Measurements from ENCODE around the gene CMTM2. TPM values are rescaled to one million over a fixed set of nuclear protein-coding genes. Genes with fewer than 3 reads are reported as not detected.
"Not testable (repeated sequence)": the region's sequence is repeated elsewhere in the genome, so short reads cannot be mapped to it uniquely, and the experiment has no call there.

CMTM2 gene
- total and polyA plus RNA-seq, 2 experiments from 2014 or later, result 0.60 TPM; not detected in 1

DNA sequence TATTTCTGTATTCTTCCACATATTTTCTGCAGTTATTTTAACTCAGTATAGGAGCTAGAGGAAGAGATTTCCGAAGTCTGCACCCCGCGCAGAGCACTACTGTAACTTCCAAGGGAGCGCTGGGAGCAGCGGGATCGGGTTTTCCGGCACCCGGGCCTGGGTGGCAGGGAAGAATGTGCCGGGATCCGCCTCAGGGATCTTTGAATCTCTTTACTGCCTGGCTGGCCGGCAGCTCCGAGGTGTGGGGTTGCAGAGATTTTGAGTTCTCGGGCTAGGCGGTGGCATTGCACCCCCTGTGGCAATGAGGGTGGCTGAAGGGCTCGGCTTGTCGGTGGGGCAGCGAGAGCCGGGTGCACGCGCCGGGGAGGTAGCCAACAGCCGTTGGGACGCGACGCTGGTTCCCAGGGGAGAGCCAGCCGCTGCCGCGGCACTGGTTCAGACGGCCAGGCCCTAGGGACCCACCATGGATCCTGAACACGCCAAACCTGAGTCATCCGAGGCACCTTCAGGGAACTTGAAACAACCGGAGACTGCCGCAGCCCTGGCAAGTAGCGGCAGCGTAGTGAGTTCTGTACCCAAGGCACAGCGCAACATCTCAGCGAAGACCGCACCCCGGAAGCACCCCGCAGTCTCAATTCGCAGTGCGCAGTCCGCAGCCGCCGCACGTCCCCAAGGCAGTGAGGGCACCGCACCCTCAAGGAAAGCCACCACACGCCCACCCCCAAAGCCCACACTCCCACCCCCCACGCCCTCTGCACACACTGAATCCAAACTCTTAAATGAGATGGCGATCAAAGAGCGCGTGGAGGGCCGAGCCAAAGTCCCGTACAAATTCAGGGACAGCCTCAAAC is 13.0 kb upstream of the CMTM2 start, which contains the start of gene CMTM1:
Gene CMTM1, plus strand, starts transcription at position 389 of the 851 bp plus-strand sequence. Its CDS starts 75 bp downstream, at position 464.
- no peak within 1 kb of the TSS for H2AFZ ChIP-seq
- 97% methylated on average over 52 of the region's 54 CpGs for WGBS (ENCODE audit: low lambda C conversion rate, missing lambda C conversion rate)
- no peaks in the 10 kb centered on the region for H4K20me1 ChIP-seq (ENCODE audit: insufficient read depth, poor library complexity, severe bottlenecking)
- peaks cover 7% of the 10 kb centered on the region for H3K4me1 ChIP-seq (ENCODE audit: insufficient read depth)
- H3K27ac ChIP-seq, result no peak within 1 kb of the TSS
- H3K4me3 ChIP-seq, result no peak within 1 kb of the TSS
- H3K4me2 ChIP-seq, result no peak within 1 kb of the TSS
- H3K27me3 ChIP-seq, result no peaks in the 10 kb centered on the region
- H3K9me3 ChIP-seq (ENCODE audit: low read depth), result no peaks in the 10 kb centered on the region
- no peak for DNase-seq (ENCODE audit: low spot score)
- no peak for TF ChIP-seq EZH2phosphoT487 (IDR thresholded peaks at IDR 0.05; ENCODE audit: low read depth, severe bottlenecking, unreplicated experiment)
- no peak for TF ChIP-seq EZH2 (IDR thresholded peaks at IDR 0.05; ENCODE audit: borderline replicate concordance)
- TF ChIP-seq, protein P1, sequence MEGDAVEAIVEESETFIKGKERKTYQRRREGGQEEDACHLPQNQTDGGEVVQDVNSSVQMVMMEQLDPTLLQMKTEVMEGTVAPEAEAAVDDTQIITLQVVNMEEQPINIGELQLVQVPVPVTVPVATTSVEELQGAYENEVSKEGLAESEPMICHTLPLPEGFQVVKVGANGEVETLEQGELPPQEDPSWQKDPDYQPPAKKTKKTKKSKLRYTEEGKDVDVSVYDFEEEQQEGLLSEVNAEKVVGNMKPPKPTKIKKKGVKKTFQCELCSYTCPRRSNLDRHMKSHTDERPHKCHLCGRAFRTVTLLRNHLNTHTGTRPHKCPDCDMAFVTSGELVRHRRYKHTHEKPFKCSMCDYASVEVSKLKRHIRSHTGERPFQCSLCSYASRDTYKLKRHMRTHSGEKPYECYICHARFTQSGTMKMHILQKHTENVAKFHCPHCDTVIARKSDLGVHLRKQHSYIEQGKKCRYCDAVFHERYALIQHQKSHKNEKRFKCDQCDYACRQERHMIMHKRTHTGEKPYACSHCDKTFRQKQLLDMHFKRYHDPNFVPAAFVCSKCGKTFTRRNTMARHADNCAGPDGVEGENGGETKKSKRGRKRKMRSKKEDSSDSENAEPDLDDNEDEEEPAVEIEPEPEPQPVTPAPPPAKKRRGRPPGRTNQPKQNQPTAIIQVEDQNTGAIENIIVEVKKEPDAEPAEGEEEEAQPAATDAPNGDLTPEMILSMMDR (IDR thresholded peaks at IDR 0.05; ENCODE audit: poor library complexity), result no peak
- no peaks in the 10 kb centered on the region for H3K79me2 ChIP-seq
- no peaks in the 10 kb centered on the region for H3K9me2 ChIP-seq (replicated peaks; ENCODE audit: insufficient read depth)
- H3K36me3 ChIP-seq (replicated peaks; ENCODE audit: insufficient read depth, low read depth), result no peaks in the 10 kb centered on the region

DNA sequence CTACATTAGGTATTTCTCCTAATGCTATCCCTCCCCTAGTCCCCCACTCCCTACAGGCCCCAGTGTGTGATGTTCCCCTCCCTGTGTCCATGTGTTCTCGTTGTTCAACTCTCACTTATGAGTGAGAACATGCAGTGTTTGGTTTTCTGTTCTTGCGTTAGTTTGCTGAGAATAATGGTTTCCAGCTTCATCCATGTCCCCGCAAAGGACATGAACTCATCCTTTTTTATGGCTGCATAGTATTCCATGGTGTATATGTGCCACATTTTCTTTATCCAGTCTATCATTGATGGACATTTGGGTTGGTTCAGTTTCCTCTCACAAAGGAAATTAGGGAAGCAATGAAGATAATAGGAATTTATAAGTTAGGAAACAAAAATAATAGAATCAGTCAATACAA is 12.0 kb upstream of the CMTM2 start:
- H3K27me3 ChIP-seq; H3K79me2 ChIP-seq; DNase-seq (ENCODE audit: low spot score); H3K27ac ChIP-seq; H3K9me3 ChIP-seq (ENCODE audit: low read depth); H3K4me2 ChIP-seq; H3K9me2 ChIP-seq (replicated peaks; ENCODE audit: insufficient read depth); H3K4me3 ChIP-seq; H3K36me3 ChIP-seq (replicated peaks; ENCODE audit: insufficient read depth, low read depth); H4K20me1 ChIP-seq (ENCODE audit: insufficient read depth, poor library complexity, severe bottlenecking); H2AFZ ChIP-seq; H3K4me1 ChIP-seq (ENCODE audit: insufficient read depth): not testable (repeated sequence)
- WGBS (ENCODE audit: low lambda C conversion rate, missing lambda C conversion rate), result 96% methylated on average over 3 of the region's 3 CpGs

DNA sequence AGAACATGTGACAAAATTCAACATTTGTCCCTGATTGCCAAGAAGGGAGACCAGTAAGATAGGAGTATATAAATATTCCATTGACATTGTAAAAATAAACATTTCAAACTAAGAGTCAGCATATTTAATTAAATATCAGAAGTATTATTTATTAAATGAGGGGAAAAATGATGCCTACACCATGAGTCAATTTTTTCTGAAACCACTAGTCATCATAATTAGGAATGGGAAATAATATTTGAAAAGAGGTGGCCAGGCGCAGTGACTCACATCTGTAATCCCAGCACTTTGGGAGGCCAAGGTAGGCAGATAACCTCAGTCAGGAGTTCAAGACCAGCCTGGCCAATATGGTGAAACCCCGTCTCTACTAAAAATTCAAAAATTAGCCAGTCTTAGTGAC is 10.9 kb upstream of the CMTM2 start:
- Histone ChIP-seq H3K4me2 (no peak overlapping the region), H4K20me1 (ENCODE audit: insufficient read depth, poor library complexity, severe bottlenecking) (no peaks in the 10 kb centered on the region), H3K9me3 (ENCODE audit: low read depth) (no peaks in the 10 kb centered on the region), H3K4me1 (ENCODE audit: insufficient read depth) (peaks cover 7% of the 10 kb centered on the region), H3K79me2 (no peaks in the 10 kb centered on the region), H3K27me3 (no peaks in the 10 kb centered on the region), H3K9me2 (replicated peaks; ENCODE audit: insufficient read depth) (no peaks in the 10 kb centered on the region), H2AFZ (no peak overlapping the region), H3K4me3 (no peak overlapping the region), H3K36me3 (replicated peaks; ENCODE audit: insufficient read depth, low read depth) (no peaks in the 10 kb centered on the region), H3K27ac (no peak overlapping the region)
- WGBS (ENCODE audit: low lambda C conversion rate, missing lambda C conversion rate), result 100% methylated on average over 2 of the region's 2 CpGs
- DNase-seq (ENCODE audit: low spot score), result no peak
- TF ChIP-seq, protein P1 (IDR thresholded peaks at IDR 0.05; ENCODE audit: poor library complexity), result no peak
- TF ChIP-seq EZH2 (IDR thresholded peaks at IDR 0.05; ENCODE audit: borderline replicate concordance) (no peak), EZH2phosphoT487 (IDR thresholded peaks at IDR 0.05; ENCODE audit: low read depth, severe bottlenecking, unreplicated experiment) (no peak)

DNA sequence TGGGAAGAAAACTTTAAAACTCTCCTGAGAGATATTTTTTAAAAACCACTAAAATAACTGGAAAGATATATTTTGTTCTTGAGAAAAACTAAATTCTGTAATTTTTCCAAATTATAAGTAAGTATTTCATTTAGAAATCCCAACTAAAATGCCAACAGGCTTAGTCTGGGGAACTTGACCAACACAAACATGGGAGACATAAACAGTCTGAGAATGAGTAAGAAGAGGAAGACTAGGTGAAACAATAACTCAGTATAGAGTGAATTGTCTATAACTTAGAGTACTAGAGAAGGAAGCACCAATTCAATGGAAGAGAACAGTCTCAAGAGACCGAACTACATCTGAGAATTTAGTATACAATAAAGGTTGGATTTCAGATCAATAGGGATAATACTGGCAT is 10.1 kb upstream of the CMTM2 start:
- H3K27ac ChIP-seq, result no peak overlapping the region
- peaks cover 7% of the 10 kb centered on the region for H3K4me1 ChIP-seq (ENCODE audit: insufficient read depth)
- 88% methylated on average over 1 of the region's 1 CpG for WGBS (ENCODE audit: low lambda C conversion rate, missing lambda C conversion rate)
- no peaks in the 10 kb centered on the region for H3K9me2 ChIP-seq (replicated peaks; ENCODE audit: insufficient read depth)
- no peak for TF ChIP-seq EZH2phosphoT487 (IDR thresholded peaks at IDR 0.05; ENCODE audit: low read depth, severe bottlenecking, unreplicated experiment)
- TF ChIP-seq, protein P1 (IDR thresholded peaks at IDR 0.05; ENCODE audit: poor library complexity), result no peak
- no peak for TF ChIP-seq EZH2 (IDR thresholded peaks at IDR 0.05; ENCODE audit: borderline replicate concordance)
- no peak for DNase-seq (ENCODE audit: low spot score)
- no peak overlapping the region for H3K4me3 ChIP-seq
- no peaks in the 10 kb centered on the region for H4K20me1 ChIP-seq (ENCODE audit: insufficient read depth, poor library complexity, severe bottlenecking)
- no peaks in the 10 kb centered on the region for H3K79me2 ChIP-seq
- H3K27me3 ChIP-seq, result no peaks in the 10 kb centered on the region
- no peak overlapping the region for H3K4me2 ChIP-seq
- no peaks in the 10 kb centered on the region for H3K36me3 ChIP-seq (replicated peaks; ENCODE audit: insufficient read depth, low read depth)
- H3K9me3 ChIP-seq (ENCODE audit: low read depth), result no peaks in the 10 kb centered on the region
- no peak overlapping the region for H2AFZ ChIP-seq

Data from hepatocyte (in vitro differentiated cells).